Left colon (tissue), 2 donors: ENCODE measurements around the gene MRPS7. TPM values are rescaled to one million over a fixed set of nuclear protein-coding genes. Genes with fewer than 3 reads are reported as not detected.
A peak's percentile ranks its signal among the peaks of the same experiment; 100 is the strongest.

ENCODE experiments used
- ATAC-seq: fragments of 200-7000 bp; cut with Tn5 transposase; one replicate; pipeline ENCODE4 v1.9.1; 2020; ENCODE audit warnings: mild to moderate bottlenecking, moderate library complexity
- DNase-seq, 2 donors: peaks; one replicate each; pipeline ENCODE4 v3.0.0-alpha.2; 2020
- intact Hi-C, 2 donors: fragments of 100-400 bp; cut with DNase I in 1 of 2; cut with micrococcal nuclease in 1 of 2; formaldehyde crosslinking; loops; one replicate each; pipeline versions ENCODE4 v1.11.2 to v1.14.0; 2022; cut with DNase I, micrococcal nuclease
- total RNA-seq, 2 donors: library from RNA; stranded (reverse); fragmentation: NEBNext Ultra II Directional; extraction: Animal tissue kit (Norgen Biotek cat#: 25700); gene quantifications; one replicate each; pipeline ENCODE4 v1.2.1, GENCODE V29; 2021
- donor health status: DM: no; HTN: no; CAD: no.
- donor health status: DM: yes; HTN: yes; CAD: no.

MRPS7 gene
- total RNA-seq, 2 donors from 2014 or later = 48.1 to 66.9 TPM

- DNase-seq = no peak
- intact Hi-C loops = no loop called here
- peak; percentile 40 for ATAC-seq
These were observed 33.8 kb downstream of the MRPS7 start for GRCh38 chr17:75295201-75296158.

DNA sequence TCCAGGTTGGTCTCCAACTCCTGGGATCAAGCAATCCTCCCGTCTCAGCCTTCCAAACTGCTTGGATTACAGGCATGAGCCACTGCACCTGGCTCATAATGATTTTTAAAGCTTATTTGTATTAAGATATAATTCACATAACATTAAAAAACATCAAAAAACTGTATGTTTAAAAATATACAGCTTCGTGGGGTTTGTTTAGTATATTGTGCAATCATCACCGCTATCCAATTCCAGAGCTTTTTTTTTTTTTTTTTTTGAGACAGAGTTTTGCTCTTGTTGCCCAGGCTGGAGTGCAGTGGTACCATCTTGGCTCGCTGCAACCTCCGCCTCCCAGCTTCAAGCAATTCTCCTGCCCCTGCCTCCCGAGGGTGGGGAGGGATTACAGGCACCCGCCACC, 38.6 kb downstream of the MRPS7 start:
- intact Hi-C loops = no loop called here
- DNase-seq = no peak

DNA sequence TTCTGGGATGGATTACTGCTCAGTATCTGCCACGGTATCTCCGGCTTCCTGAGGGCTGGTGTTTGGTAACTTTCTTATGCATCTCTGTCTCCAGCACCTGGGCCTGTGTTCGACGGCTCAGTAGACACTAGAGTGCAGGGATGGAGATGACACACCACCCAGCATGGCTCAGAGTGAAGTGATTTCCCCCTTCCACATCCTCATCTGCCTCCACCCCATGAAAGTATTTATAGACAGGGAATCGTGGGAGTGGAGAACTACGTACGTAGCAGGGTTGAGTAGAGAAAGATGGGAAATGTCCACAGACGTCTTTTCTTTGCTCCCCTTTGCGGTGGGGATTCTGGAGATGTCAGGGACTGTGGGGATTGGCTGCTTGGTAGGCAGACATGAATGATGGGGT, 39.4 kb downstream of the MRPS7 start:
- DNase-seq = no peak
- intact Hi-C loops = no loop called here
- no peak for ATAC-seq

More for the DNA sequence above, 38.6 kb downstream of the MRPS7 start:
- ATAC-seq = no peak

- no peak for ATAC-seq
- intact Hi-C loops = no loop called here
- no peak for DNase-seq
These were observed 40.0 kb downstream of the MRPS7 start for GRCh38 chr17:75301502-75302206.

GRCh38 chr17:75307957-75308731, 46.5 kb downstream of the MRPS7 start:
- intact Hi-C loops = no loop called here
- ATAC-seq = no peak
- DNase-seq = no peak

GRCh38 chr17:75308732-75309629, 47.3 kb downstream of the MRPS7 start:
- intact Hi-C loops = no loop called here
- peak; percentile 93 for ATAC-seq
- peak; percentile 75 to 80 for DNase-seq

DNA sequence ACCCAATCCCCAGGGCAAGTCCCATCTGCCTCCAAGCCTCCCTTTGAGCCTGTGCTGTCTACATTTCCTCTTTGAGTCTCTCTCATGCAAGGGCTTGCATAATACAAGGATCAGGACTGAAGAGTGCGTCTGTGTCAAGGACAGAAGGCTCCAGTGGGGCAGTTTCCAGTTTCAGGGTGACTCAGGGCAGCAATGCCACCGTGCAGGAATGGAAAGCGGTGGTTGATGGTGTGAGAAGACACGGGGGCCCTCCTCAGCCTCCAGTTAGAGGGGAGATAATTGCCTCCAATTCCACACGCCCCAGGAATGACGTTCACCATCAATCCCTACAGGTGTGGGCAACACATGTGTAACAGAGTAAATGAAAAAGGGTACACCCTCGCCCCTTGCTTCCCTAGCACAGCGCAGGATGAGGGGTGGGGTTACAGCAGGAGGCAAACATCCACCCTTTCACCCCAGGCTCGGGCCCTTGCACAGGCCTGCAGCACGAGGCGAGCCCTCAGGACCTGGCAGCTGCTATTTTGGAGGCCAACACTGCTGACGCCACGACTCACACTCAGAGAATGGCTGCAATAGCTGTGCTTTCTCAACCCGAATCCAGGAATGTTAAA, 52.4 kb downstream of the MRPS7 start:
- intact Hi-C loops = no loop called here
- peak in 1 of 2 donors; percentile 25 for DNase-seq
- ATAC-seq = no peak

GRCh38 chr17:75315541-75316243, 54.0 kb downstream of the MRPS7 start:
- DNase-seq = no peak
- intact Hi-C loops = no loop called here
- ATAC-seq = no peak

Other genes starting within 250 kb of the MRPS7 start
- 10 to 100 TPM; 23.6 to 30.4 TPM for gene MRPL58, start 249.2 kb upstream of the MRPS7 start, total RNA-seq
- gene ATP5PD, start 214.9 kb upstream of the MRPS7 start, total RNA-seq = 100 to 1,000 TPM; 310 to 381 TPM
- gene KCTD2, start 214.7 kb upstream of the MRPS7 start, total RNA-seq = 10 to 100 TPM; 16.7 to 19.7 TPM
- 10 to 100 TPM; 26.6 to 39.6 TPM for gene SLC16A5, start 173.9 kb upstream of the MRPS7 start, total RNA-seq
- 10 to 100 TPM; 20.3 to 29.9 TPM for gene ARMC7, start 151.9 kb upstream of the MRPS7 start, total RNA-seq
- gene NT5C, start 130.1 kb upstream of the MRPS7 start, total RNA-seq = 10 to 100 TPM; 77.6 to 86.6 TPM
- 100 to 1,000 TPM; 212 to 220 TPM for gene JPT1, start 107.4 kb upstream of the MRPS7 start, total RNA-seq
- 100 to 1,000 TPM; 235 to 254 TPM for gene SUMO2, start 78.9 kb upstream of the MRPS7 start, total RNA-seq
- gene NUP85, start 56.2 kb upstream of the MRPS7 start, total RNA-seq = 10 to 100 TPM; 43.9 to 56.3 TPM
- gene GGA3, start 273 bp upstream of the MRPS7 start, total RNA-seq = 10 to 100 TPM; 39.9 to 46.5 TPM
- gene MIF4GD, start 9.4 kb downstream of the MRPS7 start, total RNA-seq = 10 to 100 TPM; 18.4 to 24.7 TPM
- 10 to 100 TPM; 10.7 to 14.0 TPM for gene SLC25A19, start 27.6 kb downstream of the MRPS7 start, total RNA-seq
- gene GRB2, start 143.8 kb downstream of the MRPS7 start, total RNA-seq = 100 to 1,000 TPM; 112 to 117 TPM
- 100 to 1,000 TPM in 1 of 2 donors, 10 to 100 TPM in 1; 99.9 to 123 TPM for gene TMEM94, start 194.8 kb downstream of the MRPS7 start, total RNA-seq